ENCODE results near the gene TLR1.

TLR1 gene

DNA sequence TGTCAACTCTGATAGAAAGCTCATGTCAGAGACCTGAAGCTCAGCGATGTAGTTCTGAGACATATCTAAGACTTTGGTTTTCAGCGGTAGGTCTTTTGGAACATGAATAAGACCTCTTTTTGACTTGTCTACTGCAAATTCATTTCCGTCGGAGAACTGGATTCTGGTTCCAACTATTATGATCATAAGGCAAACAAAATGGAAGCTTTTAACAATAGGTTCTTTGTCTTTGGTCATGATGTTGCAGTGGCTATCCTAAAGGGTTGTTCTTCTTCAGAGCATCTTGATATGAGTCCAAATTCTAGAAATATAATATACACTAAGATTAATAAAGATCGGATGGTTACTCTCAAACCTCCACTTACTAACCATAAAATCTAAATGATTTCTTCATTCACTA is 24.6 kb upstream of the TLR1 start:
- TF ChIP-seq, protein P1, sequence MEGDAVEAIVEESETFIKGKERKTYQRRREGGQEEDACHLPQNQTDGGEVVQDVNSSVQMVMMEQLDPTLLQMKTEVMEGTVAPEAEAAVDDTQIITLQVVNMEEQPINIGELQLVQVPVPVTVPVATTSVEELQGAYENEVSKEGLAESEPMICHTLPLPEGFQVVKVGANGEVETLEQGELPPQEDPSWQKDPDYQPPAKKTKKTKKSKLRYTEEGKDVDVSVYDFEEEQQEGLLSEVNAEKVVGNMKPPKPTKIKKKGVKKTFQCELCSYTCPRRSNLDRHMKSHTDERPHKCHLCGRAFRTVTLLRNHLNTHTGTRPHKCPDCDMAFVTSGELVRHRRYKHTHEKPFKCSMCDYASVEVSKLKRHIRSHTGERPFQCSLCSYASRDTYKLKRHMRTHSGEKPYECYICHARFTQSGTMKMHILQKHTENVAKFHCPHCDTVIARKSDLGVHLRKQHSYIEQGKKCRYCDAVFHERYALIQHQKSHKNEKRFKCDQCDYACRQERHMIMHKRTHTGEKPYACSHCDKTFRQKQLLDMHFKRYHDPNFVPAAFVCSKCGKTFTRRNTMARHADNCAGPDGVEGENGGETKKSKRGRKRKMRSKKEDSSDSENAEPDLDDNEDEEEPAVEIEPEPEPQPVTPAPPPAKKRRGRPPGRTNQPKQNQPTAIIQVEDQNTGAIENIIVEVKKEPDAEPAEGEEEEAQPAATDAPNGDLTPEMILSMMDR (IDR thresholded peaks at IDR 0.05; ENCODE audit: low read length) = no peak
- no peak for TF ChIP-seq EZH2 (IDR thresholded peaks at IDR 0.05; ENCODE audit: borderline replicate concordance, low read length)
- no peaks in the 10 kb centered on the region for H3F3A ChIP-seq (ENCODE audit: insufficient read depth, low read length)
- H3K9me3 ChIP-seq (ENCODE audit: low read length) = peaks cover 4% of the 10 kb centered on the region
- no peaks in the 10 kb centered on the region for H4K20me1 ChIP-seq (ENCODE audit: insufficient read depth, low read length)
- no peak overlapping the region for H3K4me2 ChIP-seq (ENCODE audit: low read length)
- no peaks in the 10 kb centered on the region for H3K9me2 ChIP-seq (ENCODE audit: low read depth, low read length)
- H3K36me3 ChIP-seq (ENCODE audit: insufficient read depth, low read length) = peaks cover 47% of the 10 kb centered on the region
- H3K4me3 ChIP-seq (ENCODE audit: low read depth, low read length, poor library complexity, severe bottlenecking) = no peak overlapping the region
- no peak overlapping the region for H3K9ac ChIP-seq (ENCODE audit: low read length)
- H3K4me1 ChIP-seq (ENCODE audit: insufficient read depth, low read length, severe bottlenecking) = no peaks in the 10 kb centered on the region
- peaks cover 18% of the 10 kb centered on the region for H3K79me2 ChIP-seq (ENCODE audit: insufficient read depth, low read length)
- no peak overlapping the region for H3K27ac ChIP-seq (ENCODE audit: low read depth, low read length, poor library complexity, severe bottlenecking)
- H2AFZ ChIP-seq (ENCODE audit: low read length) = no peak overlapping the region
- no peaks in the 10 kb centered on the region for H3K27me3 ChIP-seq (ENCODE audit: insufficient read depth, low read length)

DNA sequence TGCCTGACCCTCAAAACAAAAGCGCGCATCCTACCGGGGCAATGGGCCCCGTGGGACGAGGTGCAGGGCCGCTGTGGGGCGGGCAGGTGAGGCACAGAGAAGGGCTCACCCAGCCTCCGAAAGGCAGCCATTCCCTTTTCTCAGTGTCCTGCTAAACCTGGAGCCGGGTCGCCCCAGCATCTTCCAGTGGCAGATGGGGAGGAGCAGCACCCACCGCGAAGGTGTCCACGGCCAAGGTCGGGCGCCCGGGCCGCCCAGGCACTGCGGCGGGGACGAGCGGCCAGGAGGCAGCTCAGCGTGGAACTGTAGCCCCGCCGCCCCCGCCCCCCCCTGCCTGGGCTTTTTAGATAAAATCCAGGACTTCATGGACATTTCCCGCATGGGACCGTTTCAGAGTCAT is 19.2 kb upstream of the TLR1 start:
- no peak for TF ChIP-seq EZH2 (IDR thresholded peaks at IDR 0.05; ENCODE audit: borderline replicate concordance, low read length)
- TF ChIP-seq, protein P1 (IDR thresholded peaks at IDR 0.05; ENCODE audit: low read length) = no peak
- Histone ChIP-seq H3K36me3 (ENCODE audit: insufficient read depth, low read length) (peaks cover 44% of the 10 kb centered on the region), H3K27me3 (ENCODE audit: insufficient read depth, low read length) (no peaks in the 10 kb centered on the region), H3K4me1 (ENCODE audit: insufficient read depth, low read length, severe bottlenecking) (peaks cover 18% of the 10 kb centered on the region), H3K4me3 (ENCODE audit: low read depth, low read length, poor library complexity, severe bottlenecking) (no peak overlapping the region), H3F3A (ENCODE audit: insufficient read depth, low read length) (no peaks in the 10 kb centered on the region), H3K27ac (ENCODE audit: low read depth, low read length, poor library complexity, severe bottlenecking) (no peak overlapping the region), H3K4me2 (ENCODE audit: low read length) (no peak overlapping the region), H4K20me1 (ENCODE audit: insufficient read depth, low read length) (no peaks in the 10 kb centered on the region), H2AFZ (ENCODE audit: low read length) (no peak overlapping the region), H3K9me2 (ENCODE audit: low read depth, low read length) (no peaks in the 10 kb centered on the region), H3K9ac (ENCODE audit: low read length) (no peak overlapping the region), H3K79me2 (ENCODE audit: insufficient read depth, low read length) (no peaks in the 10 kb centered on the region), H3K9me3 (ENCODE audit: low read length) (peaks cover 16% of the 10 kb centered on the region)

DNA sequence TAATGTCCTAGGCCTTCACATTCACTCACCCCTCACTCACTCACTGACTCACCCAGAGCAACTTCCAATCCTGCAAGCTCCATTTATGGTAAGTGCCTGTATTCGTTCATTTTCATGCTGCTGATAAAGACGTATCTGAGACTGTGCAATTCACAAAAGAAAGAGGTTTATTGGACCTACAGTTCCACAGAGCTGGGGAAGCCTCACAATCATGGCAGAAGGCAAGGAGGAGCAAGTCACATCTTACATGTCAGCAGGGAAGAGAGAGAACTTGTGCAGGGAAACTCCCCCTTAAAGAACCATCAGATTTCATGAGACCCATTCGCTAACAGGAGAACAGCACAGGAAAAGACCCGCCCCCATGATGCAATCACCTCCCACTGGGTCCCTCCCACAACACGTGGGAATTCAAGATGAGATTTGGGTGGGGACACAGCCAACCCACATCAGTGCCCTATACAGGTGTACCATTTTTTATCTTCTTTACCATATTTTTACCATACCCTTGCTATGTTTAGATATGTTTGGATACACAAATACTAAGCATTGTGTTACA is 18.2 kb upstream of the TLR1 start:
- Histone ChIP-seq H3K9me3 (ENCODE audit: low read length) (peaks cover 16% of the 10 kb centered on the region), H2AFZ (ENCODE audit: low read length) (no peak overlapping the region), H3K79me2 (ENCODE audit: insufficient read depth, low read length) (no peaks in the 10 kb centered on the region), H3K4me3 (ENCODE audit: low read depth, low read length, poor library complexity, severe bottlenecking) (no peak overlapping the region), H3K9ac (ENCODE audit: low read length) (no peak overlapping the region), H3K36me3 (ENCODE audit: insufficient read depth, low read length) (peaks cover 35% of the 10 kb centered on the region), H3K27me3 (ENCODE audit: insufficient read depth, low read length) (no peaks in the 10 kb centered on the region), H3K4me2 (ENCODE audit: low read length) (no peak overlapping the region), H3K9me2 (ENCODE audit: low read depth, low read length) (no peaks in the 10 kb centered on the region), H3F3A (ENCODE audit: insufficient read depth, low read length) (no peaks in the 10 kb centered on the region), H3K27ac (ENCODE audit: low read depth, low read length, poor library complexity, severe bottlenecking) (no peak overlapping the region), H3K4me1 (ENCODE audit: insufficient read depth, low read length, severe bottlenecking) (peaks cover 26% of the 10 kb centered on the region), H4K20me1 (ENCODE audit: insufficient read depth, low read length) (no peaks in the 10 kb centered on the region)
- no peak for TF ChIP-seq EZH2 (IDR thresholded peaks at IDR 0.05; ENCODE audit: borderline replicate concordance, low read length)
- TF ChIP-seq, protein P1 (IDR thresholded peaks at IDR 0.05; ENCODE audit: low read length) = no peak

Data from OCI-LY1 (cell line).